Stomach (tissue), 4 donors: ENCODE measurements around the gene BTBD2.

ENCODE experiments used
- CTCF ChIP-seq, 7 experiments: fragments of 450-650 bp in 4 of 7; fragments of 200-600 bp in 3 of 7; sonication (generic) in 3 of 7; IDR thresholded peaks; one replicate each; pipeline ENCODE4 v1.5.1; 2016 to 2019; ENCODE audit warnings: antibody characterized with exemption in 7 of 7, control low read depth in 2 of 7, mild to moderate bottlenecking in 1 of 7
- POLR2A ChIP-seq, 4 donors: fragments of 450-650 bp; IDR thresholded peaks; one replicate each; pipeline ENCODE4 v1.6.1; 2016; ENCODE audit warnings: antibody characterized with exemption in 4 of 4, control low read depth in 2 of 4, mild to moderate bottlenecking in 1 of 4, moderate library complexity in 1 of 4

GRCh38 chr19:2044709-2045500 is 29.4 kb upstream of the BTBD2 start:
- TF ChIP-seq CTCF (IDR thresholded peaks at IDR 0.05) (no peak), POLR2A (IDR thresholded peaks at IDR 0.05) (no peak)
